Heart left ventricle (tissue), 13 donors: ENCODE measurements around the gene MYB.
"Not testable (repeated sequence)": the region's sequence is repeated elsewhere in the genome, so short reads cannot be mapped to it uniquely, and the experiment has no call there.

Experiments used
- POLR2A ChIP-seq, 2 donors: fragments of 450-650 bp; IDR thresholded peaks; one replicate each; pipeline ENCODE4 v1.6.1; 2017; ENCODE audit warnings: antibody characterized with exemption in 2 of 2, mild to moderate bottlenecking in 2 of 2, moderate library complexity in 2 of 2
- TF ChIP-seq, protein P1 (sequence below), 12 donors: fragments of 200-600 bp; sonication (generic) in 4 of 12; IDR thresholded peaks; one replicate each; pipeline versions ENCODE4 v1.5.0 to v1.8.0; 2018 to 2022; ENCODE audit warnings: antibody characterized with exemption in 12 of 12, mild to moderate bottlenecking in 5 of 12
- donor health status: ischemic (EF 13 %, LVEDD 7.1; RV severe dilation, severe dysfunction).
- donor health status: DM: no; HTN: yes; CAD: no.
- donor health status: DM: no; HTN: no; CAD: no.
- donor health status: ischemic (EF 25% LVEDD 6.9; RV normal size, moderate dysfunction).
- donor health status: ischemic (EF 25% LVEDD 5.7; RV mildly dilated, moderate dysfunction).
- donor health status: ischemic (EF 35%, LVEDD 5.7; RV mildly dilated, moderate dysfunction).
- donor health status: nonischemic (EF 11% LVEDD 7.7; RV severe dilation, severe dysfunction).
- donor health status: DM: yes; HTN: yes; CAD: no.
- donor health status: PGD.
- donor health status: ischemic (EF 29% LVEDD 5.4; RV normal size, mild dysfunction).
- donor health status: nonischemic (EF 23%, LVEDD 6.1; RV moderate dilation, normal function).

DNA sequence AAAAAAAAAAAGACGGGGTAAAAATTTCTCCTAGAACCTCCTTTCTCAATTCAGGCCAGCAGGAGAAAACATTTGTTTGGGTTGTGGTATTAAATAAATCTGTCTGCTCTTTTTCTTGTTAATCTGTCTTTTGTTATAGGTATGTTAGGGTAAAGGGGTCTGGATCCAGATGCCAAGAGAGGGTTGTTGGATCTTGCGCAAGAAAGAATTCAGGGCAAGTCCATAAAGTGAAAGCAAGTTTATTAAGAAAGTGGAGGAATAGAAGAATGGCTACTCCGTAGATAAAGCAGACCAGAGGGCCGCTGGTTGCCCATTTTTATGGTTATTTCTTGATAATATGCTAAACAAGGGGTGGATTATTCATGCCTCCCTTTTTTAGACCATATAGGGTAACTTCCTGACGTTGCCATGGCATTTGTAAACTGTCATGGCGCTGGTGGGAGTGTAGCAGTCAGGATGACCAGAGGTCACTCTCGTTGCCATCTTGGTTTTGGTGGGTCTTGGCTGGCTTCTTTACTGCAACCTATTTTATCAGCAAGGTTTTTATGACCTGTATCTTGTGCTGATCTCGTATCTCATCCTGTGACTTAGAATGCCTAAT, 65.4 kb downstream of the MYB start:
- TF ChIP-seq POLR2A (IDR thresholded peaks at IDR 0.05): not testable (repeated sequence)
- TF ChIP-seq, protein P1, sequence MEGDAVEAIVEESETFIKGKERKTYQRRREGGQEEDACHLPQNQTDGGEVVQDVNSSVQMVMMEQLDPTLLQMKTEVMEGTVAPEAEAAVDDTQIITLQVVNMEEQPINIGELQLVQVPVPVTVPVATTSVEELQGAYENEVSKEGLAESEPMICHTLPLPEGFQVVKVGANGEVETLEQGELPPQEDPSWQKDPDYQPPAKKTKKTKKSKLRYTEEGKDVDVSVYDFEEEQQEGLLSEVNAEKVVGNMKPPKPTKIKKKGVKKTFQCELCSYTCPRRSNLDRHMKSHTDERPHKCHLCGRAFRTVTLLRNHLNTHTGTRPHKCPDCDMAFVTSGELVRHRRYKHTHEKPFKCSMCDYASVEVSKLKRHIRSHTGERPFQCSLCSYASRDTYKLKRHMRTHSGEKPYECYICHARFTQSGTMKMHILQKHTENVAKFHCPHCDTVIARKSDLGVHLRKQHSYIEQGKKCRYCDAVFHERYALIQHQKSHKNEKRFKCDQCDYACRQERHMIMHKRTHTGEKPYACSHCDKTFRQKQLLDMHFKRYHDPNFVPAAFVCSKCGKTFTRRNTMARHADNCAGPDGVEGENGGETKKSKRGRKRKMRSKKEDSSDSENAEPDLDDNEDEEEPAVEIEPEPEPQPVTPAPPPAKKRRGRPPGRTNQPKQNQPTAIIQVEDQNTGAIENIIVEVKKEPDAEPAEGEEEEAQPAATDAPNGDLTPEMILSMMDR (IDR thresholded peaks at IDR 0.05): not testable (repeated sequence)
